HG03025 (cell line): ENCODE data around the gene CDC37L1.
"Not testable (repeated sequence)": the region's sequence is repeated elsewhere in the genome, so short reads cannot be mapped to it uniquely, and the experiment has no call there.

ENCODE experiments used
- ATAC-seq: cut with Tn5 transposase; IDR thresholded peaks from one replicate; pipeline ENCODE4 v1.9.1; 2021; ENCODE audit warnings: mild to moderate bottlenecking, moderate library complexity; ENCODE audit not compliant: unreplicated experiment, low FRiP score

Gene CDC37L1

DNA sequence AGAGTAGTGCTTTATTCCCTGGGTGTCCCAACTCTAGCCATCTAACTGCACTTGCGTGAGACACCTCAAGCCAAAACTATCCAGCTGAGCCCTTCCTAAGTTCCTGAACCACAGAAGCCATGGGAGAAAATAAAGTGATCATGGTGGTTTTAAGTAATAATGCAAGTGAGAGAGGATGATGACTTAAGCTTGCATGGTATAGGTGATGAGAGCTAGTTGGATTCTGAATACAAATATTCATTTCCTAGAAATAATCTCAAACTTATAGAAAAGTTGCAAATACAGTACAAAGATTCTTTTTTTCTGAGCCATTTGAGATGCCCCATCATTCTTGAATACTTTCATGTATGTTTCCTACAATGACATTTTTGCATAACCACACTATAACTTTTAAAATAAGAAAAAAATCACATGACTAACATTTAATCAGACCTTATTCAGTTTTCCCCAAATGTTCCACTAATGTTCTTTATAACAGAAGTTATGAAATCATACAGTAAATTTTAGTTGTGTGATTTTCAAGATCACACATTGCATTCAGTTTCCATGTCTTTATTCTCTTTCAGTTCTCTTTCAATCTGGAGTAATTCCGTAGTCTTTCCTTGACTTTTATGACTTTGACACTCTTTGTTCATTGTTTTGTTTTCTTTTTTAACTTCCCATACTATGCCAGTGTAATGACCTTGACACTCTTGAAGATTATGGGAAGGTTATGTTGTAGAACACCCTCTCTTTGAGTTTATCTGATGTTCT, 67.1 kb downstream of the CDC37L1 start:
- no peak for ATAC-seq

DNA sequence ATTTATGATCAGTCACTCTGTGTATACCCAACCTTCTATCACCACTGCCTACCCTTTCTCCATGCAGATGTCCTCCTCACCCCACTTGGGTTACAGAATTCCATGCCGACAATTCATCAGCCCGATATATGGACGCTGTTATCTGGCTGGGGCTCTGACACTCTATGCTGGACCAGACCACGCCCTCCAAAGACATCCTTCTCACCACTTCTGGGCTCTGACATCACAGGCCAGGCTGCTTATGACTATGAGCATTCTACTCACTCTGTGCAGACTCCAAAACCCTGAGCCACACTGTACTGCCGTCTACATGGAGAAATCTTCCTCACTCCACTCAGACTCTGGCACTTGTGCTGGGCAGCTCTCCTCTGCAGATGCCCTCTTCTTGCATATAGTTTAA, 69.2 kb downstream of the CDC37L1 start:
- ATAC-seq = no peak

DNA sequence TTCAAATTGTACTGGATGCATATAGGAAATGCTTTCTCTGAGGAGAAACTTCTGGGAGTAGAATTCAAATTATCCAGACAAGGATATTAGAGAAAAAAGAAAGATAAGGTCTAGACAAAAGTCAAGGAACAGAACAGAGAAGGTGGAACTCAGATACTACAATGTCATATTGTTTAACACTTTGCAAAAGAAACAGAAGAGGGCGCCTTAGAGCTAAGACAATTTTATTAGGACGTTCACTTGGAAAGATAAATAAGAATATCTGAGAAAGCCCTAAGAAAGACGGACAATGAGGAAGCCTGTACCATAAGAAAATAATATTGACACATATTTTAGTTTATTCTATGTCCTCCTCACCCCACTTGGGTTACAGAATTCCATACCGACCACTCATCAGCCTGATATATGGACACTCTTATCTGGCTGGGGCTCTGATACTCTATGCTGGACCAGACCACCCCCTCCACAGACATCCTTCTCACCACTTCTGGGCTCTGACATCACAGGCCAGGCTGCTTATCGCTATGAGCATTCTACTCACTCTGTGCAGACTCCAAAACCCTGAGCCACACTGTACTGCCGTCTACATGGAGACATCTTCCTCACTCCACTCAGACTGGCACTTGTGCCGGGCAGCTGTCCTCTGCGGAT, 70.8 kb downstream of the CDC37L1 start:
- ATAC-seq = no peak

DNA sequence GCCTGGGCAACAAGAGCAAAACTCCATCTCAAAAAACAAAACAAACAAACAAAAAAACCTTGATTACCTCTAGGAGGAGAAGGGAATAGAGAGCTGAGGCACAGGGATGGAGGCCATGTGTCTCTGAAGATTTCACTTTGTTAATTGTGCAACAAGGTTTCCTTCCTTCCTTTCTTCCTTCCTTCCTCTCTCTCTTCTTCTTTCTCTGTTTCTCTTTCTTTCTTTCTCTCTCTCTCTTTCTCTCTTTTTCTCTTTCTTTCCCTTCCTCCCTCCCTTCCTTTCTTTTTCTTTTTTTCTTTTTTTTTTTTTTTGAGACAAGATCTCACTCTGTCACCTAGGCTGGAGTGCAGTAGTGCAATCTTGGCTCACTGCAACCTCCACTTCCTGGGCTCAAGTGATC, 75.2 kb downstream of the CDC37L1 start:
- not testable (repeated sequence) for ATAC-seq

DNA sequence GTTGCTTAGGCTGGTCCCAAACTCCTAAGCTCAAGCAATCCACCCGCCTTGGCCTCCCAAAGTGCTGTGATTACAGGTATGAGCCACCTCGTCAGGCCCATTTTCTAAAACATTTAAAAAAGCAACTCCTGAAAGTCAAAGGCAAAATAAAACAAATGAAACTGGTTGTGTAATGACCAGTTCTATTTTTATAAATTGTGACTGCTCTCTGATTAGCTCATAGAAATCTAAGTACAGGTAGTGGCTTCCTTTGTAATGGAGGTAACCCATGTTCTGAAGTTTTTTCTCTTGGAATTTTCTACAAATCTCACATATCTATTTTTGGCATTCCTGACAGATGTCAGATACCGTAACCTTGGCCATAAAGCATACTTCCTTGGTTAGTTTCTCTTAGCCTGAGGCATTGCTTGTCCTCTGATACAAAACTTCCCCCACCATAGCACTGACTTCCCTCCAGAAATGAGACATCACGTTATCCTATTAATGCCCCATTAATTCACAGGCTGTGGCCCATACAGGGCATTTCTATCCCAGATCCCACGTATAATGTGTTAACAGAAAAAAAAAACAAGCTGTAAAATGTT, 75.7 kb downstream of the CDC37L1 start:
- no peak for ATAC-seq

DNA sequence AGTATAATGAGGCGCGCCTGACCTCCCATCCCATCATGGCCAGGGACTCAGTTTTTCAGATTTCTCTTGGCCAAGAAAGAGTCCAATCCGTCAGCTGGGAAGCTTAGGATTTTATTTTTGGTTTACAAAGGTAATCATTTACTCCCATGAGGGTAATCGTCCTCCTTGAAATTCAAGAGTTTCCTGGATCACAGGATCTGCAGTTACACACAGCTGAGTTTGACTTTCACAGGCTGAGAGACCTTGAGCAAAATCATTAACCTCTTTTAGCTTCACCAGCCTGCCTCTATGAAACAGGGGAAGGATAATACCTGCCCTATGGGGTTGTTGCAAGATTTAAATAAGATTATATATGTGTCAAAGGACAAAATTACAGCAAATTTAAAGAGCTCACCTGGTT, 77.1 kb downstream of the CDC37L1 start:
- ATAC-seq = no peak
